Large intestine (tissue), 3 donors: ENCODE data around the gene FOXK2. TPM values are rescaled to one million over a fixed set of nuclear protein-coding genes. Genes with fewer than 3 reads are reported as not detected.
"Not testable (repeated sequence)": the region's sequence is repeated elsewhere in the genome, so short reads cannot be mapped to it uniquely, and the experiment has no call there.

Source experiments
- DNase-seq, 2 donors: peaks; one replicate each; pipeline versions ENCODE4 v3.0.0 to v3.0.0-alpha.2; 2013
- H3K27ac ChIP-seq: one replicate; pipeline ENCODE4 v1.5.1; 2013; ENCODE audit warnings: low read length
- H3K27me3 ChIP-seq: 2 replicates; pipeline ENCODE4 v1.6.1; 2013; ENCODE audit warnings: low read length; ENCODE audit not compliant: control insufficient read depth, insufficient read depth
- H3K36me3 ChIP-seq: 2 replicates; pipeline ENCODE4 v1.6.1; 2013; ENCODE audit warnings: low read length; ENCODE audit not compliant: control insufficient read depth, insufficient read depth
- H3K4me1 ChIP-seq: one replicate; pipeline ENCODE4 v1.6.1; 2013; ENCODE audit warnings: low read length; ENCODE audit not compliant: control insufficient read depth, insufficient read depth
- H3K4me3 ChIP-seq: one replicate; pipeline ENCODE4 v1.5.1; 2013; ENCODE audit warnings: low read length
- H3K9me3 ChIP-seq: one replicate; pipeline ENCODE4 v1.6.1; 2013; ENCODE audit warnings: mild to moderate bottlenecking, low read depth, low read length, moderate library complexity; ENCODE audit not compliant: control insufficient read depth
- WGBS: methylation state at CpG from one replicate; pipeline ENCODE4 v1.1.5; 2013; ENCODE audit warnings: low lambda C conversion rate; ENCODE audit not compliant: insufficient coverage; 5-methylcytosine and 5-hydroxymethylcytosine counted together
- polyA plus RNA-seq: library from polyadenylated mRNA; unstranded; fragments of 120-200 nt; gene quantifications from one replicate; pipeline ENCODE4 v1.2.1, GENCODE V29; 2013

The FOXK2 gene
- polyA plus RNA-seq, 1 donor, result 29.7 TPM

- peaks cover 11% of the 10 kb centered on the region for H3K4me1 ChIP-seq
- no peaks in the 10 kb centered on the region for H3K27me3 ChIP-seq
- H3K36me3 ChIP-seq, result no peaks in the 10 kb centered on the region
- H3K9me3 ChIP-seq, result no peaks in the 10 kb centered on the region
- H3K27ac ChIP-seq, result no peak overlapping the region
- no peak overlapping the region for H3K4me3 ChIP-seq
- WGBS, result 85% methylated on average over 2 of the region's 13 CpGs
- peak; percentile 50 to 60 for DNase-seq
These were observed 32.4 kb downstream of the FOXK2 start for GRCh38 chr17:82551779-82552457.

DNA sequence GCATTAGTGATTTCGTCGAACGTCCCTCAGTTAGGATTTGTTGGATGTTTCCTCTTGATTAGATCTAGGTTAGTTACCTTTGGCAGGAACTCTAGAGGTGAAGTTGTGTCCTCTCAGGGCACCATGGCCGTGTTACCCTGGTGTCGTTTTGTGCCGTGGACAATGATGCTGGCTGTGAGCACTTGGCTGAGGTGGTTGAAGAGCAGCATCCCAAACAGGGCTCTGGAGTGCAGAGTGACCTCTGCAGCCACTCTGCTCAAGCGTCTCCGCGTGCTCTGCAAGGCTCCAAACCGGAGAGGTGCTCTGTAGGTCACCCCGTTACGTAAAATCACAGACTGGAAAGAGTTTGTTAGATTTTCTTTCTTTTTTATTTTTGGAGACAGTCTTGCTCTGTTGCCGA, 33.0 kb downstream of the FOXK2 start:
- Histone ChIP-seq H3K27me3 (no peaks in the 10 kb centered on the region), H3K9me3 (no peaks in the 10 kb centered on the region), H3K4me3 (no peak overlapping the region), H3K27ac (no peak overlapping the region), H3K4me1 (peaks cover 11% of the 10 kb centered on the region), H3K36me3 (no peaks in the 10 kb centered on the region)
- WGBS, result 100% methylated on average over 3 of the region's 13 CpGs
- DNase-seq, result no peak

GRCh38 chr17:82553210-82553930, 33.8 kb downstream of the FOXK2 start:
- Histone ChIP-seq H3K27me3 (no peaks in the 10 kb centered on the region), H3K9me3 (no peaks in the 10 kb centered on the region), H3K36me3 (no peaks in the 10 kb centered on the region), H3K4me1 (peaks cover 11% of the 10 kb centered on the region), H3K27ac (no peak overlapping the region), H3K4me3 (no peak overlapping the region)
- WGBS, result no CpG with 5 or more reads among the region's 18 CpGs
- no peak for DNase-seq

GRCh38 chr17:82557510-82557909, 38.0 kb downstream of the FOXK2 start:
- peaks cover 24% of the 10 kb centered on the region for H3K4me1 ChIP-seq
- not testable (repeated sequence) for H3K9me3 ChIP-seq, H3K27me3 ChIP-seq, H3K36me3 ChIP-seq, H3K27ac ChIP-seq, DNase-seq, H3K4me3 ChIP-seq
- no CpG with 5 or more reads among the region's 2 CpGs for WGBS

- peaks cover 24% of the 10 kb centered on the region for H3K4me1 ChIP-seq
- WGBS, result no CpG with 5 or more reads among the region's 11 CpGs
- peak; percentile 33 to 72 for DNase-seq
These were observed 40.2 kb downstream of the FOXK2 start for GRCh38 chr17:82559566-82560251.

GRCh38 chr17:82560252-82560642, 40.7 kb downstream of the FOXK2 start:
- 100% methylated on average over 1 of the region's 15 CpGs for WGBS
- no peak for DNase-seq
- Histone ChIP-seq H3K27me3 (no peaks in the 10 kb centered on the region), H3K27ac (no peak overlapping the region), H3K4me1 (peaks cover 24% of the 10 kb centered on the region), H3K36me3 (peaks cover 10% of the 10 kb centered on the region), H3K4me3 (no peak overlapping the region), H3K9me3 (peaks cover 4% of the 10 kb centered on the region)

More at GRCh38 chr17:82559566-82560251, 40.2 kb downstream of the FOXK2 start:
- H3K4me3 ChIP-seq, result no peak overlapping the region
- peaks cover 7% of the 10 kb centered on the region for H3K36me3 ChIP-seq
- peaks cover 4% of the 10 kb centered on the region for H3K9me3 ChIP-seq
- H3K27ac ChIP-seq, result no peak overlapping the region
- H3K27me3 ChIP-seq, result no peaks in the 10 kb centered on the region

- Histone ChIP-seq H3K27me3 (no peaks in the 10 kb centered on the region), H3K9me3 (peaks cover 4% of the 10 kb centered on the region), H3K4me1 (peaks cover 24% of the 10 kb centered on the region), H3K36me3 (peaks cover 13% of the 10 kb centered on the region), H3K27ac (no peak overlapping the region), H3K4me3 (no peak overlapping the region)
- DNase-seq, result no peak
- WGBS, result no CpG with 5 or more reads among the region's 9 CpGs
These were observed 41.4 kb downstream of the FOXK2 start for GRCh38 chr17:82560802-82561428.

- Histone ChIP-seq H3K27ac (no peak overlapping the region), H3K9me3 (peaks cover 4% of the 10 kb centered on the region), H3K27me3 (no peaks in the 10 kb centered on the region), H3K4me1 (peaks cover 30% of the 10 kb centered on the region), H3K4me3 (no peak overlapping the region), H3K36me3 (peaks cover 17% of the 10 kb centered on the region)
- WGBS, result no CpG with 5 or more reads among the region's 31 CpGs
- no peak for DNase-seq
These were observed 42.0 kb downstream of the FOXK2 start for GRCh38 chr17:82561429-82562035.

DNA sequence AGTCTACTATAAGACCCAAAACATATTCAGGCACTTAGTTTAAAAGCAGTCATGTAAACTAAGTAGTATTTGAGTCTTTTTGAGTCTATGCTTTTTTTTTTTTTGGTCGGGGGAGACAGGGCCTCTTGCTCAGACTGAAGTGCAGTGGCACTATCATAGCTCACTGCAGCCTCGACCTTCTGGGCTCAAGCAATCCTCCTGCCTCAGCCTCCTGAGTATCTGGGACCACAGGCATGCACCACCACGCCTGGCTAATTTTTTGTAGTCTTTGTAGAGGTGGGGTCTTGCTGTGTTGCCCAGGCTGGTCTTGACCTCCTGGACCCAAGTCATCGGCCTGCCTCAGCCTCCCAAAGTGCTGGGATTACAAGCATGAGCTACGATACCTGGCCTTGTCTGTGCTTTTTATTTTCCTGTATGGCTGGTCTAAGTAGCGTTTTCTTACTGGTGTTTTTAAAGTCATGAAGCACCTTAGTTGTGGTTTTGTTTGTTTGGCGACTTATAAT, 43.2 kb downstream of the FOXK2 start:
- WGBS, result 87% methylated on average over 3 of the region's 7 CpGs
- Histone ChIP-seq H3K36me3 (peaks cover 27% of the 10 kb centered on the region), H3K4me1 (peaks cover 31% of the 10 kb centered on the region)
- not testable (repeated sequence) for H3K4me3 ChIP-seq, H3K27ac ChIP-seq, H3K27me3 ChIP-seq, H3K9me3 ChIP-seq, DNase-seq

DNA sequence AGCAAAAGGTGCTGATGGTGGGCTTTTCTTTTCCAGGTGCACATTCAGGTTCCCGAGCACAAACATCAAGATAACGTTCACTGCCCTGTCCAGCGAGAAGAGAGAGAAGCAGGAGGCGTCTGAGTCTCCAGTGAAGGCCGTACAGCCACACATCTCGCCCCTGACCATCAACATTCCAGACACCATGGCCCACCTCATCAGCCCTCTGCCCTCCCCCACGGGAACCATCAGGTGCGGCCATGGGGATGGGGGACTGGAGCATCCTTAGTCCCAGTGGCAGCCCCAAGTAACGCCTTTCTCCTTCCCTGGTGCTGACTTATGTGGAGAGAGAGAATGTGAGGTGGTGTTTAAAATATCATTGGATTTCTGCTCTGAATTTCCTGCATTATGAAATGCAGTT, 43.8 kb downstream of the FOXK2 start:
- Histone ChIP-seq H3K27ac (no peak overlapping the region), H3K4me1 (peaks cover 35% of the 10 kb centered on the region), H3K27me3 (no peaks in the 10 kb centered on the region), H3K4me3 (no peak overlapping the region), H3K36me3 (peaks cover 32% of the 10 kb centered on the region), H3K9me3 (peaks cover 4% of the 10 kb centered on the region)
- WGBS, result no CpG with 5 or more reads among the region's 9 CpGs
- no peak for DNase-seq
